Osteoblast (primary cell): Measurements from ENCODE around the gene SLC35D1. TPM values are rescaled to one million over a fixed set of nuclear protein-coding genes. Genes with fewer than 3 reads are reported as not detected.

Experiments
- DNase-seq: peaks from one replicate; pipeline ENCODE4 v3.0.0; 2011; ENCODE audit warnings: low spot score, mixed read lengths; ENCODE audit not compliant: insufficient read length; ENCODE audit errors: missing footprints
- H2AFZ ChIP-seq: 2 replicates; pipeline ENCODE4 v1.6.0; 2011; ENCODE audit warnings: mild to moderate bottlenecking, low read length
- H3K27ac ChIP-seq: 2 replicates; pipeline ENCODE4 v1.5.1; 2011; ENCODE audit warnings: mild to moderate bottlenecking, low read depth, low read length, moderate library complexity
- H3K27me3 ChIP-seq: 2 replicates; pipeline ENCODE4 v1.6.0; 2012; ENCODE audit warnings: mild to moderate bottlenecking, control low read depth, inconsistent platforms, low read length, moderate library complexity; ENCODE audit not compliant: insufficient read depth
- H3K36me3 ChIP-seq: 2 replicates; pipeline ENCODE4 v1.5.1; 2011; ENCODE audit warnings: mild to moderate bottlenecking, low read length, control low read depth, moderate library complexity; ENCODE audit not compliant: insufficient read depth
- H3K4me1 ChIP-seq: 2 replicates; pipeline ENCODE4 v1.5.1; 2011; ENCODE audit warnings: mild to moderate bottlenecking, low read length, control low read depth, moderate library complexity; ENCODE audit not compliant: insufficient read depth
- H3K4me2 ChIP-seq: 2 replicates; pipeline ENCODE4 v1.6.0; 2011; ENCODE audit warnings: mild to moderate bottlenecking, low read length; ENCODE audit not compliant: insufficient read depth
- H3K4me3 ChIP-seq: fragments of 200-600 bp; sonication (generic); 3 replicates; pipeline ENCODE4 v1.5.1; 2012; ENCODE audit warnings: mild to moderate bottlenecking, low read length, inconsistent platforms; ENCODE audit not compliant: insufficient read depth
- H3K79me2 ChIP-seq: 2 replicates; pipeline ENCODE4 v1.6.0; 2012; ENCODE audit warnings: mild to moderate bottlenecking, low read length, control low read depth, inconsistent platforms; ENCODE audit not compliant: insufficient read depth
- H3K9me3 ChIP-seq: 2 replicates; pipeline ENCODE4 v1.5.1; 2011; ENCODE audit warnings: low read depth, low read length, control low read depth
- H4K20me1 ChIP-seq: 2 replicates; pipeline ENCODE4 v1.6.0; 2012; ENCODE audit warnings: mild to moderate bottlenecking, low read length, control low read depth; ENCODE audit not compliant: insufficient read depth
- total RNA-seq: library from RNA; depleted of rRNA; stranded (reverse); fragments of >200 nt; gene quantifications from 2 replicates; pipeline ENCODE4 v1.2.3, GENCODE V29; 2012
- TF ChIP-seq, protein P1 (sequence below): IDR thresholded peaks from 2 replicates; pipeline ENCODE4 v1.5.1; 2011; ENCODE audit warnings: mild to moderate bottlenecking, low read depth, low read length, moderate library complexity; ENCODE audit errors: extremely low read depth

Gene SLC35D1
- total RNA-seq, 1 donor = 13.8 TPM

GRCh38 chr1:67029472-67029871, 24.5 kb downstream of the SLC35D1 start:
- H3K79me2 ChIP-seq = no peaks in the 10 kb centered on the region
- peaks cover 5% of the 10 kb centered on the region for H3K4me1 ChIP-seq
- H3K27ac ChIP-seq = no peak overlapping the region
- TF ChIP-seq, protein P1, sequence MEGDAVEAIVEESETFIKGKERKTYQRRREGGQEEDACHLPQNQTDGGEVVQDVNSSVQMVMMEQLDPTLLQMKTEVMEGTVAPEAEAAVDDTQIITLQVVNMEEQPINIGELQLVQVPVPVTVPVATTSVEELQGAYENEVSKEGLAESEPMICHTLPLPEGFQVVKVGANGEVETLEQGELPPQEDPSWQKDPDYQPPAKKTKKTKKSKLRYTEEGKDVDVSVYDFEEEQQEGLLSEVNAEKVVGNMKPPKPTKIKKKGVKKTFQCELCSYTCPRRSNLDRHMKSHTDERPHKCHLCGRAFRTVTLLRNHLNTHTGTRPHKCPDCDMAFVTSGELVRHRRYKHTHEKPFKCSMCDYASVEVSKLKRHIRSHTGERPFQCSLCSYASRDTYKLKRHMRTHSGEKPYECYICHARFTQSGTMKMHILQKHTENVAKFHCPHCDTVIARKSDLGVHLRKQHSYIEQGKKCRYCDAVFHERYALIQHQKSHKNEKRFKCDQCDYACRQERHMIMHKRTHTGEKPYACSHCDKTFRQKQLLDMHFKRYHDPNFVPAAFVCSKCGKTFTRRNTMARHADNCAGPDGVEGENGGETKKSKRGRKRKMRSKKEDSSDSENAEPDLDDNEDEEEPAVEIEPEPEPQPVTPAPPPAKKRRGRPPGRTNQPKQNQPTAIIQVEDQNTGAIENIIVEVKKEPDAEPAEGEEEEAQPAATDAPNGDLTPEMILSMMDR = no peak
- no peaks in the 10 kb centered on the region for H3K36me3 ChIP-seq
- no peaks in the 10 kb centered on the region for H4K20me1 ChIP-seq
- H3K9me3 ChIP-seq = no peaks in the 10 kb centered on the region
- H2AFZ ChIP-seq = no peak overlapping the region
- no peak for DNase-seq
- no peaks in the 10 kb centered on the region for H3K27me3 ChIP-seq
- H3K4me2 ChIP-seq = no peak overlapping the region
- H3K4me3 ChIP-seq = no peak overlapping the region

GRCh38 chr1:67020765-67021164, 33.2 kb downstream of the SLC35D1 start:
- Histone ChIP-seq H3K36me3 (peaks cover 8% of the 10 kb centered on the region), H3K27me3 (no peaks in the 10 kb centered on the region), H3K27ac (peak overlapping the region; percentile 56), H3K9me3 (no peaks in the 10 kb centered on the region), H3K4me3 (no peak overlapping the region), H3K79me2 (no peaks in the 10 kb centered on the region), H2AFZ (no peak overlapping the region), H3K4me2 (peak overlapping the region; percentile 43), H4K20me1 (no peaks in the 10 kb centered on the region), H3K4me1 (peaks cover 30% of the 10 kb centered on the region)
- TF ChIP-seq, protein P1 = no peak
- no peak for DNase-seq

DNA sequence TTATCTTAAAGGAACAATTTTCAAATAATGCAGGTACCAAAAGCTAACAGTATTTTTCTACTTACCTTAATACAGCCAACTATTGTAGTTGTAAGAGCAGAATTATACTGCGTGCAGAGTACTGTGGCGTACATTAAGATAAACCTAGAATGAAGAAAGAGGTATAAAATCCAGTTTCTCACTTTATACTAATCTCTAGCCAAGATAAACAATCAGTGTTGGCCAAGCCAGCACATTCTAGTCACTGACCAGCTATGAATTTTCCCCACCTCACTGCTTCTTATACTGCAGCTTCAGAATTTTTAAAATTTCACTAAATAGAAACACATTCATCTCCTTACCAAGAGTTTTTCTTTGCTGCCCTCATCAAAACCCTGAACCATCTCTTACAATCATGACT, 33.6 kb downstream of the SLC35D1 start:
- Histone ChIP-seq H3K36me3 (peaks cover 8% of the 10 kb centered on the region), H3K4me2 (peak overlapping the region; percentile 43), H3K4me3 (no peak overlapping the region), H3K27me3 (no peaks in the 10 kb centered on the region), H2AFZ (no peak overlapping the region), H3K4me1 (peaks cover 30% of the 10 kb centered on the region), H4K20me1 (no peaks in the 10 kb centered on the region), H3K79me2 (no peaks in the 10 kb centered on the region), H3K9me3 (no peaks in the 10 kb centered on the region), H3K27ac (peak overlapping the region; percentile 56)
- DNase-seq = no peak
- TF ChIP-seq, protein P1 = no peak

DNA sequence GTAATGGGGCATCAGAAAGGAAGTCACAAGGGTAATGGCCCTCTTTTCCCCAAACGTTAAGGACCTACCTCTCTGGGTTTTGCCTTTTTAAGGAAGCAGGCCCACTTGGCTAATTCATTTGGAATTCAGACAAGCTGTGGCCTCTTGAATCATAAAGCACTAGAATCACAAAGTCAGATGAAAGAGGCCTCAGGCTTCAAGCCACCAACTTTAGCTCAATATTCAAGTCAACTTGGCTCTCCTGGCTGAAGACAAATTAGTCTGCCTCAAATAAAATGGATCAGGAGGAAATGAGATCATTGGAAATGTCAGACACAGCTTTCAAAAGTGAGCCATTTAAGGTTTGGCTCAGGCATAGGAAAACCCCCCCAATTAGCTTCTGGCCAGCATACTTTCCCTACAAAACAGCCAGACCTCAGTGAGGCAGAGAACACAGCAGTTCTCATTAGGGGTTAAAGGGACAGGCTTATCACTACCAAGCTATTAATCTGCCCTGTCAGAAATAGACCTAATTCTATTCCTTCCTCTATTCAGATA, 34.3 kb downstream of the SLC35D1 start:
- TF ChIP-seq, protein P1 = no peak
- Histone ChIP-seq H3K4me3 (no peak overlapping the region), H3K4me2 (peak overlapping the region; percentile 43), H2AFZ (peak overlapping the region; percentile 9), H4K20me1 (no peaks in the 10 kb centered on the region), H3K79me2 (no peaks in the 10 kb centered on the region), H3K36me3 (peaks cover 8% of the 10 kb centered on the region), H3K9me3 (no peaks in the 10 kb centered on the region), H3K27ac (peak overlapping the region; percentile 56), H3K4me1 (peaks cover 30% of the 10 kb centered on the region), H3K27me3 (no peaks in the 10 kb centered on the region)
- DNase-seq = peak; percentile 43
